Endothelial cell of umbilical vein (primary cell): ENCODE data around the gene GALNT14. TPM values are rescaled to one million over a fixed set of nuclear protein-coding genes. Genes with fewer than 3 reads are reported as not detected.

Experiments used
- BruUV-seq: library from RNA; stranded (reverse); fragments of 400-500 nt; replicated peaks from 2 replicates; lab custom pipeline; 2021; lab: Mats Ljungman, UMichigan
- CTCF ChIA-PET: fragments of 300-600, 350-600 bp; sonication (Branson Sonifier 250); formaldehyde crosslinking; loops from one replicate; lab custom pipeline; 2021; ENCODE audit warnings: antibody characterized with exemption, inconsistent platforms; lab: Charles Lee
- POLR2A ChIA-PET: fragments of 300-600, 350-600 bp; sonication (Branson Sonifier 250); formaldehyde crosslinking; loops from one replicate; lab custom pipeline; 2021; ENCODE audit warnings: antibody characterized with exemption, inconsistent platforms; lab: Charles Lee
- DNase-seq: peaks from one replicate; pipeline ENCODE4 v3.0.0-alpha.2; 2011; ENCODE audit warnings: low read depth, low spot score
- FAIRE-seq: peaks from 2 replicates; lab custom pipeline; 2011; peaks lifted over from hg19 to GRCh38; lab: Jason Lieb, UNC
- H2AFZ ChIP-seq: 2 replicates; pipeline ENCODE4 v1.6.0; 2012; ENCODE audit warnings: low read depth, low read length, control low read depth, inconsistent platforms
- H3K27ac ChIP-seq: 2 replicates; pipeline ENCODE4 v1.5.1; 2011; ENCODE audit warnings: low read depth, mild to moderate bottlenecking, control low read depth, low read length, moderate library complexity; ENCODE audit not compliant: insufficient read depth
- H3K27me3 ChIP-seq, 2 experiments: 2 replicates each; pipeline versions ENCODE4 v1.6.0 to v1.6.1; 2011; ENCODE audit warnings: low read length in 2 of 2, mixed read lengths in 1 of 2; ENCODE audit not compliant: control insufficient read depth in 2 of 2, insufficient read depth in 2 of 2
- H3K36me3 ChIP-seq, 2 experiments: 2 replicates in 1 of 2; 3 replicates in 1 of 2; pipeline ENCODE4 v1.5.1; 2011; ENCODE audit warnings: low read length in 2 of 2, mild to moderate bottlenecking in 1 of 2, moderate library complexity in 1 of 2; ENCODE audit not compliant: control insufficient read depth in 2 of 2, insufficient read depth in 2 of 2; ENCODE audit errors: extremely low read depth in 1 of 2
- H3K4me1 ChIP-seq: 3 replicates; pipeline ENCODE4 v1.5.1; 2011; ENCODE audit warnings: mild to moderate bottlenecking, low read length; ENCODE audit not compliant: control insufficient read depth, insufficient read depth; ENCODE audit errors: extremely low read depth
- H3K4me2 ChIP-seq: 2 replicates; pipeline ENCODE4 v1.6.1; 2011; ENCODE audit warnings: low read length, control low read depth, mixed read lengths; ENCODE audit not compliant: insufficient read depth
- H3K4me3 ChIP-seq, 3 experiments: fragments of 200-600 bp in 1 of 3; sonication (generic), shearing (Covaris generic) in 1 of 3; replicated peaks in 1 of 3; 2 replicates each; pipeline ENCODE4 v1.5.1; 2011 to 2016; ENCODE audit warnings: control low read depth in 3 of 3, low read length in 3 of 3, mild to moderate bottlenecking in 2 of 3, inconsistent platforms in 1 of 3, low read depth in 1 of 3, moderate library complexity in 1 of 3; ENCODE audit not compliant: insufficient read depth in 1 of 3
- H3K79me2 ChIP-seq: 2 replicates; pipeline ENCODE4 v1.6.0; 2012; ENCODE audit warnings: low read length, inconsistent platforms; ENCODE audit not compliant: control insufficient read depth, insufficient read depth
- H3K9ac ChIP-seq: replicated peaks from 2 replicates; pipeline ENCODE3; 2011; ENCODE audit warnings: low read length, control low read depth; ENCODE audit not compliant: insufficient read depth; ENCODE audit errors: extremely low read depth
- H3K9me1 ChIP-seq: replicated peaks from 3 replicates; pipeline ENCODE4 v1.6.0; 2011; ENCODE audit warnings: mild to moderate bottlenecking, low read length; ENCODE audit not compliant: control insufficient read depth, insufficient read depth; ENCODE audit errors: extremely low read depth
- H3K9me3 ChIP-seq: replicated peaks from 2 replicates; pipeline ENCODE4 v1.5.1; 2012; ENCODE audit warnings: low read length, inconsistent platforms; ENCODE audit not compliant: control insufficient read depth, insufficient read depth
- H4K20me1 ChIP-seq: replicated peaks from 2 replicates; pipeline ENCODE3; 2011; ENCODE audit warnings: mild to moderate bottlenecking, low read length; ENCODE audit not compliant: control insufficient read depth, insufficient read depth; ENCODE audit errors: extremely low read depth
- EZH2 ChIP-seq: IDR thresholded peaks from 2 replicates; pipeline ENCODE4 v1.6.1; 2012; ENCODE audit warnings: borderline replicate concordance, low read depth, mild to moderate bottlenecking, moderate library complexity, low read length, inconsistent platforms; ENCODE audit not compliant: severe bottlenecking
- FOS ChIP-seq: IDR thresholded peaks from 2 replicates; pipeline ENCODE4 v1.6.1; 2011; ENCODE audit warnings: mild to moderate bottlenecking, low read length, moderate library complexity, borderline replicate concordance; ENCODE audit not compliant: insufficient read depth
- GATA2 ChIP-seq: IDR thresholded peaks from 2 replicates; pipeline ENCODE4 v1.7.0; 2011; ENCODE audit warnings: low read depth, mild to moderate bottlenecking, moderate library complexity, mixed read lengths, low read length; ENCODE audit not compliant: insufficient read length, insufficient read depth
- JUN ChIP-seq: IDR thresholded peaks from 2 replicates; pipeline ENCODE4 v1.6.1; 2011; ENCODE audit warnings: borderline replicate concordance, low read depth; ENCODE audit not compliant: insufficient read length, insufficient read depth
- MYC ChIP-seq: IDR thresholded peaks from one replicate; pipeline ENCODE4 v1.6.1; 2011; ENCODE audit warnings: mild to moderate bottlenecking, low read depth, low read length
- POLR2A ChIP-seq: IDR thresholded peaks from 2 replicates; pipeline ENCODE4 v1.6.1; 2012; ENCODE audit warnings: low read depth, mild to moderate bottlenecking, control low read depth, low read length
- POLR2AphosphoS5 ChIP-seq: IDR thresholded peaks from 2 replicates; pipeline ENCODE4 v1.6.1; 2012; ENCODE audit warnings: low read depth, mild to moderate bottlenecking, control low read depth, low read length, moderate library complexity; ENCODE audit not compliant: insufficient read depth
- dilution Hi-C: fragments of 300-500 bp; cut with MboI; formaldehyde crosslinking; loops from one replicate; pipeline ENCODE4 v1.15.0; 2019; ENCODE audit warnings: low sequenced_read_pairs; ENCODE audit not compliant: extremely low pct_ligation_motif_present
- intact Hi-C: fragments of 100-400 bp; cut with micrococcal nuclease; formaldehyde crosslinking; loops from one replicate; pipeline ENCODE4 v1.10.0; 2022
- polyA plus RNA-seq, 4 experiments: library from polyadenylated mRNA; depleted of rRNA in 3 of 4; stranded (reverse) in 3 of 4; unstranded in 1 of 4; fragments of >200 nt; gene quantifications; 2 replicates each; pipeline versions ENCODE4 v1.2.1 to v1.2.3, GENCODE V29; 2011 to 2012; ENCODE audit warnings: missing spikeins in 1 of 4
- total RNA-seq: library from RNA; stranded (reverse); gene quantifications from 2 replicates; pipeline ENCODE4 v1.2.3, GENCODE V29; 2021
- TF ChIP-seq, protein P1 (sequence below), 2 donors: IDR thresholded peaks; 1 replicate in 1 of 2; 2 replicates in 1 of 2; pipeline ENCODE4 v1.5.1; 2011; ENCODE audit warnings: low read length in 2 of 2, mild to moderate bottlenecking in 2 of 2, moderate library complexity in 2 of 2, control low read depth in 1 of 2, inconsistent platforms in 1 of 2, low read depth in 1 of 2; ENCODE audit not compliant: insufficient read depth in 1 of 2; ENCODE audit errors: extremely low read depth in 1 of 2
- TF ChIP-seq, protein P2 (sequence below): IDR thresholded peaks from 2 replicates; pipeline ENCODE4 v1.6.1; 2011; ENCODE audit not compliant: insufficient read depth, insufficient read length

GALNT14 gene
- total and polyA plus RNA-seq, 2 donors (not counting 3 experiments of a cell fraction or from before 2014, with no cell fraction given): 0.04 to 0.40 TPM

DNA sequence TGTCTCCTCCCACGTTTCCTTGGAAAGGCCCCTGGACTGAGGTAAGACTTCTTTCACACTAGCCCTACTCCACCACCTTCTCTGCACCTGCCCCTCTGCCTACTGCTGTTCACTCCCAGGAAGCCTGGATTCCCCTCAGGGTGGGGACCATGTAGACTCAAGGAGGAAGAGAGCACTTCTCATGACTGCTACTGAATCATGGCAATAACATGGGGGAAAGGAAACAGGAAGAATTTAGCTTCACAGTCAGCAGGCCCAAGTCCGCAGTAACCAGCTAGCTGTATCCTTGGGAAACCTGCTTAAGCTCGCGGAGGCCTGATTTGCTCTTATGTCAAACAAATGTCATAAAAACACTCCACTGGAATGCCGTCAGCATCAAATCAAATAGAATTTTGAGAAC lies 204.7 kb downstream of the GALNT14 start:
- Histone ChIP-seq H4K20me1 (no peaks in the 10 kb centered on the region), H3K9ac (no peak overlapping the region), H3K27ac (no peak overlapping the region), H3K36me3 (no peaks in the 10 kb centered on the region), H3K79me2 (no peaks in the 10 kb centered on the region), H3K4me3 (no peak overlapping the region), H3K9me3 (peaks cover 2% of the 10 kb centered on the region), H3K4me1 (no peaks in the 10 kb centered on the region), H3K4me2 (no peak overlapping the region), H3K27me3 (no peaks in the 10 kb centered on the region), H2AFZ (no peak overlapping the region), H3K9me1 (no peaks in the 10 kb centered on the region)
- ChIA-PET POLR2A (no interaction called here), CTCF (no interaction called here)
- intact Hi-C loops (no loop called here), dilution Hi-C loops (no loop called here)
- no peak for FAIRE-seq
- TF ChIP-seq GATA2 (no peak), MYC (no peak), JUN (no peak), POLR2AphosphoS5 (no peak), EZH2 (no peak), POLR2A (no peak), FOS (no peak)
- TF ChIP-seq, protein P1, sequence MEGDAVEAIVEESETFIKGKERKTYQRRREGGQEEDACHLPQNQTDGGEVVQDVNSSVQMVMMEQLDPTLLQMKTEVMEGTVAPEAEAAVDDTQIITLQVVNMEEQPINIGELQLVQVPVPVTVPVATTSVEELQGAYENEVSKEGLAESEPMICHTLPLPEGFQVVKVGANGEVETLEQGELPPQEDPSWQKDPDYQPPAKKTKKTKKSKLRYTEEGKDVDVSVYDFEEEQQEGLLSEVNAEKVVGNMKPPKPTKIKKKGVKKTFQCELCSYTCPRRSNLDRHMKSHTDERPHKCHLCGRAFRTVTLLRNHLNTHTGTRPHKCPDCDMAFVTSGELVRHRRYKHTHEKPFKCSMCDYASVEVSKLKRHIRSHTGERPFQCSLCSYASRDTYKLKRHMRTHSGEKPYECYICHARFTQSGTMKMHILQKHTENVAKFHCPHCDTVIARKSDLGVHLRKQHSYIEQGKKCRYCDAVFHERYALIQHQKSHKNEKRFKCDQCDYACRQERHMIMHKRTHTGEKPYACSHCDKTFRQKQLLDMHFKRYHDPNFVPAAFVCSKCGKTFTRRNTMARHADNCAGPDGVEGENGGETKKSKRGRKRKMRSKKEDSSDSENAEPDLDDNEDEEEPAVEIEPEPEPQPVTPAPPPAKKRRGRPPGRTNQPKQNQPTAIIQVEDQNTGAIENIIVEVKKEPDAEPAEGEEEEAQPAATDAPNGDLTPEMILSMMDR (IDR thresholded peaks at IDR 0.05; ENCODE audit: extremely low read depth in 1 of 2, insufficient read depth in 1 of 2, low read depth in 1 of 2, low read length in 2 of 2): no peak
- TF ChIP-seq, protein P2, sequence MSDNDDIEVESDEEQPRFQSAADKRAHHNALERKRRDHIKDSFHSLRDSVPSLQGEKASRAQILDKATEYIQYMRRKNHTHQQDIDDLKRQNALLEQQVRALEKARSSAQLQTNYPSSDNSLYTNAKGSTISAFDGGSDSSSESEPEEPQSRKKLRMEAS: no peak
- BruUV-seq: no TSS peak
- no peak for DNase-seq
